Activated naive CD8-positive, alpha-beta T cell treated with anti-CD3 and anti-CD28 coated beads, Interleukin-2, amount 10 ng/mL, durations not matched to agents 7 days and 5 days (primary cell): ENCODE data around the gene CRISP3. TPM values are rescaled to one million over a fixed set of nuclear protein-coding genes. Genes with fewer than 3 reads are reported as not detected.

Experiments
- ATAC-seq: fragments of 150-1000 bp; cut with Tn5 transposase; one replicate; pipeline ENCODE4 v1.10.0; 2021; ENCODE audit warnings: low read depth, moderate library complexity
- POLR2A ChIA-PET: fragments of 350-600 bp; sonication (Branson Sonifier 250); formaldehyde crosslinking; loops from one replicate; lab custom pipeline; 2021; ENCODE audit warnings: antibody characterized with exemption; lab: Charles Lee
- DNase-seq: peaks from one replicate; pipeline ENCODE4 v3.0.0; 2021
- H3K27ac Mint-ChIP-seq: one replicate; pipeline ENCODE4 v1.8.0; 2022; ENCODE audit warnings: mild to moderate bottlenecking, mixed read lengths
- H3K27me3 Mint-ChIP-seq: one replicate; pipeline ENCODE4 v1.8.0; 2022; ENCODE audit warnings: mild to moderate bottlenecking, moderate library complexity, mixed read lengths
- H3K36me3 Mint-ChIP-seq: one replicate; pipeline ENCODE4 v1.8.0; 2021; ENCODE audit warnings: mild to moderate bottlenecking, mixed read lengths
- H3K4me1 Mint-ChIP-seq: one replicate; pipeline ENCODE4 v1.8.0; 2021; ENCODE audit warnings: mixed read lengths
- H3K4me3 Mint-ChIP-seq: one replicate; pipeline ENCODE4 v1.8.0; 2022; ENCODE audit warnings: mild to moderate bottlenecking, moderate library complexity, mixed read lengths
- H3K9me3 Mint-ChIP-seq: one replicate; pipeline ENCODE4 v1.8.0; 2021; ENCODE audit warnings: mixed read lengths
- total RNA-seq, 2 experiments: library from RNA; stranded (reverse); gene quantifications; one replicate each; pipeline ENCODE4 v1.2.3, GENCODE V29; 2021

The CRISP3 gene, protein sequence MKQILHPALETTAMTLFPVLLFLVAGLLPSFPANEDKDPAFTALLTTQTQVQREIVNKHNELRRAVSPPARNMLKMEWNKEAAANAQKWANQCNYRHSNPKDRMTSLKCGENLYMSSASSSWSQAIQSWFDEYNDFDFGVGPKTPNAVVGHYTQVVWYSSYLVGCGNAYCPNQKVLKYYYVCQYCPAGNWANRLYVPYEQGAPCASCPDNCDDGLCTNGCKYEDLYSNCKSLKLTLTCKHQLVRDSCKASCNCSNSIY
- total RNA-seq: not detected

DNA sequence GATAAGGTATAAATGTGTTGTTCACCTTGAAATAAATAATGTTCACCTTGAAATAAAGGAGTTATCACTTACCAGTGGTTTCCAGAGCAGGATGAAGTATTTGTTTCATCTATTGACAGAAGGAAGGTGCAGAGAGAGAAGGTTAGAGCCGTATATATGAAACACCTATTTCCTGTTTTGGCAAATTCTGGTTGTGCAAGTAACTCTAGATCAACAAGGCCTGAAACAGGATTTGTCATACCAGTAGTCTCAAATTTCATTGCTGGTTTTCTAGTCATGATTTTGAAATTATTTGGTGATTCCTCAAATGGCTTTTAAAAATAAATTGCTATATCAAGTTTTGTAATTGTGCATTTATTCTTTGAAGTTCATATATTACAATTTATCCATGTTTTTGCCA is at the start of gene CRISP3:
Gene CRISP3, minus strand, starts transcription at position 130 of the 400 bp plus-strand sequence. Its CDS starts 21 bp downstream, at position 109.
- POLR2A ChIA-PET: no interaction called here
- Mint-ChIP-seq H3K9me3 (no peaks in the 10 kb centered on the region), H3K27ac (no peak within 1 kb of the TSS), H3K4me3 (no peak within 1 kb of the TSS), H3K36me3 (no peaks in the 10 kb centered on the region), H3K4me1 (no peaks in the 10 kb centered on the region), H3K27me3 (no peaks in the 10 kb centered on the region)
- no peak for ATAC-seq
- DNase-seq: no peak

DNA sequence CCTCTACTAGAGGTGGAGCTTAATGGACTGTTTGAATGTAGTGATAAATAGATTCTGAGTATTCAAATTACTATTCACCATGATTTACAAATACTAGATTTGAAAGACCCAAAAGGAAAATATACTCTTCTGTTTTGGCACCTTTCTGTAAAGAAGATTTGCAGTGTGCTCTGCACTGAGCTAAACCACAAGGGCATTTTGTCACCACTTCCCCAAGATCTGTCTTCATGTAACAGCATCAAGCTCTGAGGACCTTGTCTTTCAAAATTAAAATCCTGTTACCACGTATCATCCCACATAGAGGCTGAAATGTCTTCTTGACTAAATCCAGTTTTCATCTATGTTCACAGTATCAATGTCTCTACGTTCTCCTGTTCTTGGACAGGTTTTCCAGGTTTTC is 46.2 kb upstream of the CRISP3 start:
- ATAC-seq (no peak), DNase-seq (no peak)
- Mint-ChIP-seq H3K4me3 (no peak overlapping the region), H3K36me3 (no peaks in the 10 kb centered on the region), H3K9me3 (peaks cover 5% of the 10 kb centered on the region), H3K27me3 (no peaks in the 10 kb centered on the region), H3K4me1 (no peaks in the 10 kb centered on the region), H3K27ac (no peak overlapping the region)
- POLR2A ChIA-PET: no interaction called here

DNA sequence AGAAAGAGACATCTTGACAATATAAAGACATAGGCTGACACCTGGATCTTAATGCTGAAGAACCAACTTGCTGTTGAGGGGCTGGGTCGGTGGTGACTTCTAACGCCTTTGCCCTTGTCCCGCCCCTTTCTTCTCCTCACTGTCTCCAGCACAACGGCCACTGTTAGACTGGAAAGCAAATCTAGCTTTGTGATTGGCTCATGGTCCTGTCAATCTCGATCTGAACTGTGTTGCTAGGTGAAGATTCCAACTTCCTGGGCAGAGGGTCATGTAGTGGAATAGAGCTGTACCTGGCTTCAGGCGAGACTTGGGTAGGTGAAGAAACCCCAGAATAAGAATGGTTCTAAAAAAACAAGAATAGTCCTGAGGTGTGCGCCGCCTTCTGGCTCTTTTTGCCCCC is 43.0 kb upstream of the CRISP3 start, which contains the start of gene PGK2:
Gene PGK2, minus strand, starts transcription at position 110 of the 400 bp plus-strand sequence. Its CDS starts 98 bp downstream, at position 12.
- no peak for ATAC-seq
- DNase-seq: no peak
- POLR2A ChIA-PET: no interaction called here
- Mint-ChIP-seq H3K27ac (no peak within 1 kb of the TSS), H3K9me3 (peaks cover 3% of the 10 kb centered on the region), H3K4me3 (no peak within 1 kb of the TSS), H3K27me3 (no peaks in the 10 kb centered on the region), H3K36me3 (no peaks in the 10 kb centered on the region), H3K4me1 (no peaks in the 10 kb centered on the region)

DNA sequence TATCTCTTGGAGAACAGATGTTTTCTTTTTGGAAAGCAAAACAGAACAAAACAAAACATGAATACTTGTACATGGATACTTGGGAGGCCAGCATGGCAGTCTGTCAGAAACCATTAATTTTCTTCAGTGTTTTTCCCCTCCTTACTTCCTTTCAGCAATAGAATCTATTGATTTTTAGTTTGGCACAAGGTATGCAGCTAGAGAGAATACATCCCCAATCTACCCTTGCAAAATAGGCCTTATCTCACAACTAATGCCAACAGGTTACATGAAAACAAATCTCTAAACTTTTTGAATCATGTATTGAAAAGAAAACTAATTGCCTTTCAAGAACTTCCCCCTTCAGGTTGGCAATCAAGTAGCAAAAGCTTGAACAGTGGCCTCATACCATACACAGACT is 40.1 kb upstream of the CRISP3 start:
- DNase-seq (no peak), ATAC-seq (no peak)
- POLR2A ChIA-PET: no interaction called here
- no peak overlapping the region for H3K27ac Mint-ChIP-seq
- no peaks in the 10 kb centered on the region for H3K4me1 Mint-ChIP-seq
- no peak overlapping the region for H3K4me3 Mint-ChIP-seq
- H3K36me3 Mint-ChIP-seq: no peaks in the 10 kb centered on the region
- no peaks in the 10 kb centered on the region for H3K27me3 Mint-ChIP-seq
- peaks cover 3% of the 10 kb centered on the region for H3K9me3 Mint-ChIP-seq

DNA sequence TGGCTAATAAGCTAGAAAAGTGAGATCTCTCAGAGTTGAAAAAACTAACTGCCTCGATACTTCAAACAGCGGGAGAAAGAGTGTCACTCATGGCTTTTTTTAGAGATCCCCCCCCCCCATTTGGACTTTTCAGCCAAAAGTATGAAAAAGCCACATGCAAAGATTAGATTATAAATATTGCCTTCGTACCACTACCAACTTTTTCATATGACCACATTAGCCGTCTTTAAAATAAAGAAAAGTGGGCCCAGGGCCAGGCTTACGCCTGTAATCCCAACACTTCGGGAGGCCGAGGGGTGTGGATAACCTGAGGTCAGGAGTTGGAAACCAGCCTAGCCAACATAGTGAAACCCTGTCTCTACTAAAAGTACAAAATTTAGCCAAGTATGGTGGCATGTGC is 38.5 kb upstream of the CRISP3 start:
- DNase-seq (no peak), ATAC-seq (no peak)
- Mint-ChIP-seq H3K27ac (no peak overlapping the region), H3K27me3 (no peaks in the 10 kb centered on the region), H3K36me3 (no peaks in the 10 kb centered on the region), H3K4me1 (no peaks in the 10 kb centered on the region), H3K4me3 (no peak overlapping the region), H3K9me3 (peaks cover 3% of the 10 kb centered on the region)
- POLR2A ChIA-PET: no interaction called here

DNA sequence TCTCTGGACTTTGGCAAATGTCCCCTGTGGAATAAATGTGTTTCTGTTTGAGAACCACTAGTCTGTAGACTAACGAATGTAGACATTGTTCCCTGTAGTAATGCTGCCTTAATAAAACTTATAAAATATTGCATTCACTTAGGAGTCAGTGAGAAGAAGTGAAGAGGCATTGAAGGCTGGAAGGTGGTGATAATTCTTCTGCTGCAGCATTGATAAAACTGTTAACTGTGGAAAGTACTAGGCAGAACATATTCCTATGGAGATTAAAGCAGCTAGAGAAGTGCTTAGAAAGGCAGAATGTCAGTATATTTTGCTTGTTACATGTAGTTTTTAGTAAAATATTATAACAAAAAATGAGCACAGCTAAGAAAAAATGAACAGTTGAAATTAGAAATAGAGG is 38.1 kb upstream of the CRISP3 start:
- Mint-ChIP-seq H3K27ac (no peak overlapping the region), H3K4me1 (no peaks in the 10 kb centered on the region), H3K27me3 (no peaks in the 10 kb centered on the region), H3K9me3 (peaks cover 1% of the 10 kb centered on the region), H3K4me3 (no peak overlapping the region), H3K36me3 (no peaks in the 10 kb centered on the region)
- DNase-seq (no peak), ATAC-seq (no peak)
- POLR2A ChIA-PET: no interaction called here

DNA sequence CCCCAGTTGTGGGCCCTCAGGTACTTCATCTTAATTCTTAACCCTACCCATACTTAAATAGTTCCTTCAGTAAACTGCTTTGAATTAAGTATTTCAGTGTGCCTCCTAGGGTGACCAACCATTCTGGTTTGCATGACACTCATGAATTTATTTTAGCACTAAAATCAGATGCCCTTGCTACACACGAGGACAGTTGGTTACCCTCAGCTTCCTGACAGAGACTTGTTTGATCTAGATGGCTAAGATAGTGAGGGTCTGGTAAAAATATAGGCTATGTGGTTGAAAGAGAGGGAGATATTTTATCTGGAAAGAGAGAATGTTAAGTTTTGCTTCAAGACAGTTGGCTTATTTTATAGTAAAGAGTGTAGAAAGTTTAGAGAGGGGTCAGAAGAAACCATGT is 32.3 kb upstream of the CRISP3 start:
- Mint-ChIP-seq H3K36me3 (no peaks in the 10 kb centered on the region), H3K9me3 (no peaks in the 10 kb centered on the region), H3K4me3 (no peak overlapping the region), H3K27ac (no peak overlapping the region), H3K27me3 (no peaks in the 10 kb centered on the region), H3K4me1 (no peaks in the 10 kb centered on the region)
- ATAC-seq (no peak), DNase-seq (no peak)
- POLR2A ChIA-PET: no interaction called here

DNA sequence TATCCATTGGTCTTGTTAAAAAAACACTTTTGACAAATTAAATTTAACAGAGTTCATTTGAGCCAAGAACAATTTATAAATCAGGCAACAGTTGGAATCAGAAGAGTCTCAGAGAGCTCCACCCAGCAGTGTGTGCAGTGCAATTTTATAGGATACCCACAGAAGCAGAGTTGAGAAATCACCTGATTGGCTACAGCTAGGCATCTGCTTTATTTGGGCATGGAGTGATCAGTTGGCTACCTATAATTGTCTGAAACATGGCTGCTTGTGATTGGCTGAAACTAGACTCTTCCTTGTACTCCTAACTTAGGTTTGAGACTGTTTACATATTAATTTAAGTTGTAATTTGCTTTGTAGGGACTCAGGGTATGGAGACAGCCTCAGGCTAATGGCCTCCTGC is 30.9 kb upstream of the CRISP3 start:
- Mint-ChIP-seq H3K27ac (no peak overlapping the region), H3K9me3 (no peaks in the 10 kb centered on the region), H3K4me3 (no peak overlapping the region), H3K4me1 (no peaks in the 10 kb centered on the region), H3K27me3 (no peaks in the 10 kb centered on the region), H3K36me3 (no peaks in the 10 kb centered on the region)
- ATAC-seq (no peak), DNase-seq (no peak)
- POLR2A ChIA-PET: no interaction called here

DNA sequence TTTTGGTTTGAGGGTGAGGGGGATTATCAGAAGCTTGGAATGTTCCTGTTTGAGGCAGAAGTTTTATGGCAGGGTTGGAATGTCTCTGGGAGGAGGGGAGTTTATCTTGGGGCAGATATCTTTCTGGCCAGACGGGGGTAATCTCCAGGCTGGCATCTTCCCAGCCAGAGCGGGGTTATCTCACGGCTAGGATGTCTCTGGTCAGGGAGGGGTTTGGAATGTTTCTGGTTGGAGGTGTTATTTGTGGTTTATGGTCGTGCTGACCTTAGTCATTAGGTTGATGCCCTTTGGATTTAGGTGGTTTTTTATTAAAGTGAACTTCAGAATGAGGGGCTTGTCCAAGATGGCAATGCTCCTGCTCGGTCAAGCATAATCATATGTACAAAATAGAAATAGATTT is 28.1 kb upstream of the CRISP3 start:
- POLR2A ChIA-PET: no interaction called here
- no peak for DNase-seq
- no peak for ATAC-seq
- no peaks in the 10 kb centered on the region for H3K27me3 Mint-ChIP-seq
- H3K4me1 Mint-ChIP-seq: no peaks in the 10 kb centered on the region
- H3K4me3 Mint-ChIP-seq: no peak overlapping the region
- H3K9me3 Mint-ChIP-seq: no peaks in the 10 kb centered on the region
- H3K27ac Mint-ChIP-seq: no peak overlapping the region
- no peaks in the 10 kb centered on the region for H3K36me3 Mint-ChIP-seq

DNA sequence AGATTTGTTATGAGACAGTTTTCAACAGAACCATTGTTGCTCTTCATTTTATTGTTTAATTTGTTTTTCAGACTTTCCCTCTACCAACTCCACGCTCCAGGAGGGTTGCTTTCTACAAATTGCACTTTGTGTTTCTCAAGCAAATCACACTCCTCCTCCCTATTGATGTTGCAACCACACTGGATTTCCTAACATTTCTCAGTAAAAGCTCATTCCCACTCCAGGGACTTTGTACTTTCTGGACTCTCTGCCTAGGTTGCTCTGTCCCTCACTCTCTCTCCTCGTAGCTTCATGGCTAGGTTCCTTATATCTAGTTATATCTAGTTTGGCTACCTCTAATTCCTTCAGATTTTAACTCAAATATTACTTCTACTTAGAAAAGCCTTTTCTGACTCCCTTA is 22.6 kb upstream of the CRISP3 start:
- Mint-ChIP-seq H3K27ac (no peak overlapping the region), H3K36me3 (no peaks in the 10 kb centered on the region)

DNA sequence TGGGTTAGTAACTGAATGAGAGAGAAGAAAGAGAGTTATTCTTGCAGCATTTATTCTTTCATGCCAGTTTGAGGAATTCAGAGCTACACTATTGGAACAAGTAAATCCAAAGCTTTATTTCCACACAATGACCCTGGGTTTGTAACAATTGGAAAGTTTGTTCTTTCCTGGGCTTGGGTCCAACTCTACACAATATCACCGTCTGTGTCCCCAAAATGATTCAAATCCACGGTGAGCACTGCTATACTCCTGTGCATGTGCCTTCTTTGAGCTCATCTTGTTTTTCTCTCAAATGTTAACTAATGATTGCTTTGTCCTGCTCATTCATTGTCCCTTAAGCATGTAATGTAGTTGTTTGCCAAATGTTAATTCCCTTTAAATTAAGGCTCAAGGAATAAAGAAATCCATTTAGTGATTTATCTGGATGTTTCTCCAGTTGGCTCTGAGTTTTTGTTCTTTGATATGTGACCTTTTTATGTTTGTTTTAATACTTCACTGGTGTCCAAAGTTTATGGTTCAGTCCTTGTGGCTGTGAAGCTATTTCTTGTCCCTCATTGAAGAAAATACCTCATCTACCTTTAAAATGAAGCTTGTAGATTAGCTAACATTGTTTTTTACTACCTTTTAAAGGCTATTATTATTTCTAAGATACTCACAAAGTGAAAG is 20.5 kb upstream of the CRISP3 start:
- POLR2A ChIA-PET: no interaction called here
- H3K4me1 Mint-ChIP-seq: no peaks in the 10 kb centered on the region
- H3K27me3 Mint-ChIP-seq: no peaks in the 10 kb centered on the region
- DNase-seq (no peak), ATAC-seq (no peak)
- no peak overlapping the region for H3K27ac Mint-ChIP-seq
- no peak overlapping the region for H3K4me3 Mint-ChIP-seq
- no peaks in the 10 kb centered on the region for H3K36me3 Mint-ChIP-seq
- H3K9me3 Mint-ChIP-seq: no peaks in the 10 kb centered on the region

More for the DNA sequence above, 22.6 kb upstream of the CRISP3 start:
- POLR2A ChIA-PET: no interaction called here
- no peaks in the 10 kb centered on the region for H3K9me3 Mint-ChIP-seq
- no peak overlapping the region for H3K4me3 Mint-ChIP-seq
- DNase-seq (no peak), ATAC-seq (no peak)
- H3K4me1 Mint-ChIP-seq: no peaks in the 10 kb centered on the region
- H3K27me3 Mint-ChIP-seq: no peaks in the 10 kb centered on the region

DNA sequence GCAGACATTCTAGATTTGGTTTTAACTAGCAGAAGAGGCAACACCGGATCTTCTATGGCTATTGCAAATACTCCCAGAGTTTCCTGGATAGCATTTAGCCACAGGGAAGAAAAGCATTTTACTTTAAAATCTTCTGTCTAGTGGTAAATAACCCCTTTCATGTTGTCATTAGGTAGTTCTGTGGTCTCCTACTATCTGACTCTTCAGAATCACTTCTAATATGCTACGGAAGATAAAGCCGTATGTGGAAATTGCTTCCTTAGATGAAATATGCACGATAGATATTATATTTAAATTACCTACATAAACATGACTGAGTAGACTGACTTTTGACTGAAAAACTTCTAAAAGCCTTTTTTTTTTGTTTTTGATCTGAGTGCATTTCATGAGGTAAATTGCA is 759 bp downstream of the CRISP3 start:
- POLR2A ChIA-PET: no interaction called here
- Mint-ChIP-seq H3K27ac (no peak overlapping the region), H3K27me3 (no peaks in the 10 kb centered on the region), H3K4me3 (no peak overlapping the region), H3K9me3 (no peaks in the 10 kb centered on the region), H3K4me1 (no peaks in the 10 kb centered on the region), H3K36me3 (no peaks in the 10 kb centered on the region)
- ATAC-seq: no peak
- no peak for DNase-seq

DNA sequence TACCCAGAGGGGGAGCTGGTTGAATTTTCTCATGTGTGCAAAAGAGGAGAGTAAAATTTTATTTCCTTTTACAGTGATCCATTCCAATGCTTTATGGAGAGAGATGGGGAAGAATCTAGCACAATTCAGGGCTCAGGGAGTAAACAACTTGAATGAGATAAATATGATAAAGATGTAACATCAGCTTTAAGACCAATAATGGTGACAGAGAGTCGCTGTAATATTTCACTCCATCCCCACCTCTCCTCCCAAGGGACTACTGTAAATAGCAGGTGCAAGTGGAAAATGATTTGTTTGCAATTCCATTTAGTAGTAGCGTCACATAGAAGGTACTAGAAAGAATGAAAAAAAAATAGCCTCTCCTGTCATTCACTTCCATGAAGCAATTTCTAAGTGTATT is 4.8 kb downstream of the CRISP3 start:
- no peaks in the 10 kb centered on the region for H3K27me3 Mint-ChIP-seq
- no peak overlapping the region for H3K4me3 Mint-ChIP-seq
- H3K9me3 Mint-ChIP-seq: no peaks in the 10 kb centered on the region
- DNase-seq: no peak
- H3K4me1 Mint-ChIP-seq: no peaks in the 10 kb centered on the region
- no peak for ATAC-seq
- H3K36me3 Mint-ChIP-seq: no peaks in the 10 kb centered on the region
- no peak overlapping the region for H3K27ac Mint-ChIP-seq
- POLR2A ChIA-PET: no interaction called here

DNA sequence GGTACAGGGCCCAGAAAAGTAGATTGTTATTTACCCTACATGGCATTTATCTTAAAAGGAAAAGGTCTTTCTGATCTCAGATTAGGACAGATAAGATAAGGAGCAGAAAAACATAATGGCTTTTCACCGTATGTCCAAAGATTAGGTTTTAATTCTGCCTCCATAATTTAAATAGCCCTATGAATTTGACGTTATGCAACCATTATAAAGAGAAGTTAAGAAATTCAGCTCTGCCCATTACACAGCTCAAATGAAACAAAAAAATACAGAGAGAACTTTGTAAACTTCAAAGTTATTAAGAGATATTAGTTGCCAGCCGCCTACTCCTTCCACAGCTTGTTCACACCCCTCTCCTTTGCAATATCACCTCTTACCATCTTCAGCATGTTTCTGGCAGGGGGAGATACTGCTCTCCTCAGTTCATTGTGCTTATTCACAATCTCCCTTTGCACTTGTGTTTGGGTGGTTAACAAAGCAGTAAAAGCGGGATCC is 8.1 kb downstream of the CRISP3 start:
- no peak for DNase-seq
- POLR2A ChIA-PET: no interaction called here
- Mint-ChIP-seq H3K27me3 (no peaks in the 10 kb centered on the region), H3K9me3 (no peaks in the 10 kb centered on the region), H3K4me3 (no peak overlapping the region), H3K36me3 (no peaks in the 10 kb centered on the region), H3K27ac (no peak overlapping the region), H3K4me1 (no peaks in the 10 kb centered on the region)
- ATAC-seq: no peak
